Measurements from ENCODE around the gene RAB33B.

GRCh38 chr4:139501117-139501516, 47.2 kb downstream of the RAB33B start:
- no peak for TF ChIP-seq CTCF (tag by site-specific recombination; IDR thresholded peaks at IDR 0.05)
- TF ChIP-seq REST (tag by site-specific recombination; IDR thresholded peaks at IDR 0.05): no peak
